ENCODE results near the gene KCTD17.

Gene KCTD17

GRCh38 chr22:37080438-37080837, 28.9 kb downstream of the KCTD17 start:
- no peak for DNase-seq (ENCODE audit: low read depth)

- DNase-seq (ENCODE audit: low read depth): no peak
Observed at GRCh38 chr22:37080838-37081237, 29.3 kb downstream of the KCTD17 start.

- no peak for DNase-seq (ENCODE audit: low read depth)
Observed at GRCh38 chr22:37082251-37082873, 30.8 kb downstream of the KCTD17 start.

- no peak for DNase-seq (ENCODE audit: low read depth)
Observed at GRCh38 chr22:37083914-37084313, 32.4 kb downstream of the KCTD17 start.

GRCh38 chr22:37084385-37084784, 32.8 kb downstream of the KCTD17 start:
- no peak for DNase-seq (ENCODE audit: low read depth)

GRCh38 chr22:37086184-37086583, 34.6 kb downstream of the KCTD17 start:
- no peak for DNase-seq (ENCODE audit: low read depth)

GRCh38 chr22:37088108-37088605, 36.6 kb downstream of the KCTD17 start:
- DNase-seq (ENCODE audit: low read depth): no peak

GRCh38 chr22:37088750-37089408, 37.3 kb downstream of the KCTD17 start:
- no peak for DNase-seq (ENCODE audit: low read depth)

- DNase-seq (ENCODE audit: low read depth): no peak
Observed at GRCh38 chr22:37089434-37089833, 37.9 kb downstream of the KCTD17 start.

- no peak for DNase-seq (ENCODE audit: low read depth)
Observed at GRCh38 chr22:37090920-37091695, 39.6 kb downstream of the KCTD17 start.

GRCh38 chr22:37091994-37092393, 40.5 kb downstream of the KCTD17 start:
- no peak for DNase-seq (ENCODE audit: low read depth)

- no peak for DNase-seq (ENCODE audit: low read depth)
Observed at GRCh38 chr22:37092997-37093396, 41.5 kb downstream of the KCTD17 start.

GRCh38 chr22:37094239-37094638, 42.7 kb downstream of the KCTD17 start:
- no peak for DNase-seq (ENCODE audit: low read depth)

GRCh38 chr22:37095113-37095512, 43.6 kb downstream of the KCTD17 start:
- no peak for DNase-seq (ENCODE audit: low read depth)

GRCh38 chr22:37097346-37097745, 45.8 kb downstream of the KCTD17 start:
- no peak for DNase-seq (ENCODE audit: low read depth)

- DNase-seq (ENCODE audit: low read depth): no peak
Observed at GRCh38 chr22:37098976-37099591, 47.5 kb downstream of the KCTD17 start.

GRCh38 chr22:37100589-37101127, 49.1 kb downstream of the KCTD17 start:
- DNase-seq (ENCODE audit: low read depth): no peak

- no peak for DNase-seq (ENCODE audit: low read depth)
Observed at GRCh38 chr22:37101311-37102066, 49.9 kb downstream of the KCTD17 start.

- DNase-seq (ENCODE audit: low read depth): no peak
Observed at GRCh38 chr22:37103151-37103550, 51.6 kb downstream of the KCTD17 start.

- no peak for DNase-seq (ENCODE audit: low read depth)
Observed at GRCh38 chr22:37103656-37104452, 52.3 kb downstream of the KCTD17 start.

GRCh38 chr22:37105154-37105553, 53.6 kb downstream of the KCTD17 start:
- no peak for DNase-seq (ENCODE audit: low read depth)
